Measurements from ENCODE around the gene PDIK1L. TPM values are rescaled to one million over a fixed set of nuclear protein-coding genes. Genes with fewer than 3 reads are reported as not detected.
A peak's percentile ranks its signal among the peaks of the same experiment; 100 is the strongest.

The PDIK1L gene
- total and polyA plus RNA-seq, 9 of the 15 experiments (the other 6 are each of a cell fraction or from before 2014, with no cell fraction given) = 12.8 to 30.2 (median 21.5) TPM

GRCh38 chr1:26070296-26070962 is 41.2 kb upstream of the PDIK1L start (continued):
- TF ChIP-seq ZNF766 (CRISPR knock-in tag; conservative IDR thresholded peaks at IDR 0.05) = peak; percentile 83
- TF ChIP-seq ARNT (IDR thresholded peaks at IDR 0.05) = peak; percentile 96 to 98
- peak; percentile 97 for TF ChIP-seq ZEB2 (IDR thresholded peaks at IDR 0.05)
- no peak for TF ChIP-seq ETS1 (conservative IDR thresholded peaks at IDR 0.05; ENCODE audit: control insufficient read depth, low read depth, low read length)
- no peak; the same call in 1 of the 2 replicates for TF ChIP-seq SMC3 (conservative IDR thresholded peaks at IDR 0.05; ENCODE audit: insufficient read depth, low read depth, low read length)
- TF ChIP-seq NFRKB (IDR thresholded peaks at IDR 0.05; ENCODE audit: low read depth) = peak; percentile 93
- TF ChIP-seq, protein P1, sequence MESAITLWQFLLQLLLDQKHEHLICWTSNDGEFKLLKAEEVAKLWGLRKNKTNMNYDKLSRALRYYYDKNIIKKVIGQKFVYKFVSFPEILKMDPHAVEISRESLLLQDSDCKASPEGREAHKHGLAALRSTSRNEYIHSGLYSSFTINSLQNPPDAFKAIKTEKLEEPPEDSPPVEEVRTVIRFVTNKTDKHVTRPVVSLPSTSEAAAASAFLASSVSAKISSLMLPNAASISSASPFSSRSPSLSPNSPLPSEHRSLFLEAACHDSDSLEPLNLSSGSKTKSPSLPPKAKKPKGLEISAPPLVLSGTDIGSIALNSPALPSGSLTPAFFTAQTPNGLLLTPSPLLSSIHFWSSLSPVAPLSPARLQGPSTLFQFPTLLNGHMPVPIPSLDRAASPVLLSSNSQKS (CRISPR knock-in tag; IDR thresholded peaks at IDR 0.05) = no peak
- TF ChIP-seq ELF1 (tag; IDR thresholded peaks at IDR 0.05) = peak; percentile 58; the same call in 1 of the 2 replicates
- TF ChIP-seq NR3C1 (CRISPR knock-in tag; IDR thresholded peaks at IDR 0.05) = no peak
- no peak for TF ChIP-seq ZKSCAN1 (IDR thresholded peaks at IDR 0.05; ENCODE audit: low read depth, low read length)
- peak; percentile 99 for TF ChIP-seq HDAC2 (IDR thresholded peaks at IDR 0.05)
- no peak for TF ChIP-seq TCFL5 (CRISPR knock-in tag; conservative IDR thresholded peaks at IDR 0.05)
- 0 out of 2 replicates have a peak, but pooled peaks have one; percentile 87 for TF ChIP-seq NR1H2 (CRISPR knock-in tag; IDR thresholded peaks at IDR 0.05)
- TF ChIP-seq PKNOX1 (IDR thresholded peaks at IDR 0.05) = peak; percentile 52; the same call in 1 of the 2 replicates
